D721Med (cell line): Measurements from ENCODE around the gene RNF186.
"Not testable (repeated sequence)": the region's sequence is repeated elsewhere in the genome, so short reads cannot be mapped to it uniquely, and the experiment has no call there.

Source experiments
- DNase-seq: peaks from one replicate; pipeline ENCODE4 v3.0.0; 2011; ENCODE audit warnings: low spot score; ENCODE audit not compliant: insufficient read length
- FAIRE-seq: peaks from 2 replicates; lab custom pipeline; 2011; peaks lifted over from hg19 to GRCh38; lab: Jason Lieb, UNC
- CTCF ChIP-seq: IDR thresholded peaks from 2 replicates; pipeline ENCODE4 v1.5.1; 2012; ENCODE audit warnings: mild to moderate bottlenecking, control low read depth; ENCODE audit not compliant: insufficient read depth; ENCODE audit errors: missing control alignments

RNF186 gene

GRCh38 chr1:19824541-19824940, 9.5 kb upstream of the RNF186 start:
- no peak for FAIRE-seq
- no peak for TF ChIP-seq CTCF
- DNase-seq = no peak

DNA sequence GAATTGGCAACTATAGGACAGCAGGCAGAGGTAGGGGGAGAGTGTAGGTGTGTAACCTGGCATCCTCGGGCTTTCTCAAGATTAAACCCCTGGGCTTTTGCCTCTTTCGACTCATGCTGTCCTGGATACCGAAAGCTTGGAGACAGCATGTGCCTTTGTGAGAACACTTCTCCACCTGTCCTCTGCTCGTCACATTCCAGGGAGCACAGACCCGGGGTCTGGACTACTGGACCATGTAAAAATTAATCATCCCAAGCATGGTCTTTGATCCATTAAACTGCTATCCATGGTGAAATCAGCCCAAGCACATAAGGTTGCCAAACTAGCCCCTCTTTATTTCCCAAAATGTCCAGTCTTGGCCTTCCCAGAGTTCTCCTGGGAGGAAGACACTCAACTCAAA, 9.0 kb upstream of the RNF186 start:
- no peak for DNase-seq
- no peak for FAIRE-seq
- no peak for TF ChIP-seq CTCF

DNA sequence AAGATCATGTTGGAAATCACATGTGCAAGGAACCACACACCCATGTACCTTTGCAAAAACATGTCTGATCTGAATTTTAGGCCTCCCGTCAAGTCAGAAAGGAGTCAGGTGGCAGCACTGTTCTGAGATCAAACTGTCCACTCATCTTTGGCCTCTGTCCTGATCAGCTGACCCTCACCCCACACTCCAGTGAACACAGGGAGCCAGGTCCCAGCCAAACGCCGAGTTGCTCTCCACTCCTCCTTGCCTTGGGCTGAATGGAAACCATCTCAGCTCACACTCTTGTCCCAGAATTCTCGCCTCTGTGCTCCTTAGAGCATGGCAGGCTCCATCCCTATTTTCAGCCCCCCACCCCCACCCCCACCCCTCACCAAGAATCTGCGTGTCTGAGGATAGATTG, 4.6 kb upstream of the RNF186 start:
- DNase-seq (no peak), FAIRE-seq (no peak)
- TF ChIP-seq CTCF = no peak

GRCh38 chr1:19818324-19818723, 3.2 kb upstream of the RNF186 start:
- DNase-seq (no peak), FAIRE-seq (no peak)
- TF ChIP-seq CTCF = no peak

DNA sequence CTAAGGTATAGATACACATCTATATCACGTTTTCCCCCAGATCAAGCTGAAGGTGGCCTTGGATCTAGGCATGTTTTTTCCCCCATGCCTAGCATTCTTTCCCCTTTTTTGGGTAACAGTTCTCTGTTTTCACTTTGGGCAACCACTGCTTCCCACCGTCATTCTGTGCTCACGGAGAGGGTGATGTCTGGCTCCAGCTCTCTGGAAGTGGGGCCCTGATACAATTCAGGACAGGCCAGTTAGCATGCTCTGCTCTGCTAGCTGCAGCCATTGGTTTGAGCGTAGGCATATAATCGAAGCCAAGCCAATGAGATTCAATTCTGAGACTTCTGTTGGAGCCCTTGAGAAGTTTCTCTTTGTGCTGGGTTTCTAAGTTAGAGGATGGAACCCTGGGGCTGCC, 2.1 kb upstream of the RNF186 start:
- FAIRE-seq = no peak
- no peak for TF ChIP-seq CTCF
- no peak for DNase-seq

DNA sequence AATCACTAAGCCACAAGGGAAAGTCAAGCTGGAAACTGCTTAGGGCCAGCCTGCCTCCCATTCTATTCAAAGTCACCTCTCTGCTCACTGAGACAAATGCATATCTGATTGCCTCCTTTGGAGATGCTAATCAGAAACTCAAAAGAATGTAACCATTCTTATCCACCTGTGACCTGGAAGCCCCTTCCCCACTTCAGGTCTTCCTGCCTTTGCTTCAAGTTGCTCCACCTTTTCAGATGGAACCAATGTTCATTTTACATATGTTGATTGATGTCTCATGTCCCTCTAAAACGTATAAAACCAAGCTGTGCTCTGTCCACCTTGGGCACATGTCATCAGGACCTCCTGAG, 1.6 kb upstream of the RNF186 start:
- not testable (repeated sequence) for DNase-seq, FAIRE-seq

DNA sequence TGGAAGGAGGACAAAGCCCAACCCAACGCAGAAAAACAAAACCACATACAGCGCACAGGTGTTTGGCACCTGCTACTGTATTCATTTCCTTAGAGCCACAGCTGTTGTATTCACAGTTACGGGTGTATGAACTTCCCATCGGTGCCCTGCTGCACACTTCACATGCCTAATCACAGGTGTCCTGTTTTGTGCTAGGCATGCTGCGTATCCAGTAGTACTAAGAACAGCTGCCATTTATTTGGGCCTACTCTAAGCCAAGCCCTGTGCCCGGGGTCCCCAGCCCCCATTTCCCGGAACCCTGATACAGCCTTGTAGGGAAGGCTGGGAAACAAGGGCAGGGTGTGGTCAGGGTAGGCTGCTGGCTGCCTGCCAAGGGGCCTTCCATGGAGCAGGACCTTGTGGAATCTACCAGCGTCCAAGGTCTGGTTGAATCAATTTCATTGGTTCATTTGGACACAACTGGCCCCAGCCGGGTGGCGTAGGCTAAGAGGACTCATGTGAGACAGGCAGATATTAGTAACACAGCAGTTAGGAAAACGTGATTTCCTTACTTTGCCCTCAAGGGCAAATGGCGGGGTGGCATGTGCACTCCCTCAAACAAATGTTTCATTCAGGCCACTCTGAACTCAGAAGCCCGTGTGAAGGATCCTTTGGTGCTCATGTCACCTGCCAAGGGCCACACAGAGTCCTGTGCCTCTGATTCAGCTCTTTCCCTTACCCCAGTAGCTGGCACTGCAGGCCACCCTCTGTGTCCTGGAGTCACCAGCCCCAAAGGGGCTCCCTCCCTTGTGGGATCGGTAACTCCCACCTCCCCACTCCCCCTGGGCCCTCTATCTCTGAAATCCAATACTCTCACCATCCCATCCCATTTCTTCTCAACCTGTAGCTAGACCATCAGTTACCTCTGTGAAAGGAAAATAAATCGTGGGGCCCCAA, 986 bp upstream of the RNF186 start:
- no peak for TF ChIP-seq CTCF
- FAIRE-seq (no peak), DNase-seq (no peak)

GRCh38 chr1:19814244-19814661, 830 bp downstream of the RNF186 start:
- DNase-seq (no peak), FAIRE-seq (no peak)
- TF ChIP-seq CTCF = no peak
